Measurements from ENCODE around the gene TTLL1. TPM values are rescaled to one million over a fixed set of nuclear protein-coding genes. Genes with fewer than 3 reads are reported as not detected.

Gene TTLL1
- total RNA-seq, 1 donor from 2014 or later = 6.3 TPM

DNA sequence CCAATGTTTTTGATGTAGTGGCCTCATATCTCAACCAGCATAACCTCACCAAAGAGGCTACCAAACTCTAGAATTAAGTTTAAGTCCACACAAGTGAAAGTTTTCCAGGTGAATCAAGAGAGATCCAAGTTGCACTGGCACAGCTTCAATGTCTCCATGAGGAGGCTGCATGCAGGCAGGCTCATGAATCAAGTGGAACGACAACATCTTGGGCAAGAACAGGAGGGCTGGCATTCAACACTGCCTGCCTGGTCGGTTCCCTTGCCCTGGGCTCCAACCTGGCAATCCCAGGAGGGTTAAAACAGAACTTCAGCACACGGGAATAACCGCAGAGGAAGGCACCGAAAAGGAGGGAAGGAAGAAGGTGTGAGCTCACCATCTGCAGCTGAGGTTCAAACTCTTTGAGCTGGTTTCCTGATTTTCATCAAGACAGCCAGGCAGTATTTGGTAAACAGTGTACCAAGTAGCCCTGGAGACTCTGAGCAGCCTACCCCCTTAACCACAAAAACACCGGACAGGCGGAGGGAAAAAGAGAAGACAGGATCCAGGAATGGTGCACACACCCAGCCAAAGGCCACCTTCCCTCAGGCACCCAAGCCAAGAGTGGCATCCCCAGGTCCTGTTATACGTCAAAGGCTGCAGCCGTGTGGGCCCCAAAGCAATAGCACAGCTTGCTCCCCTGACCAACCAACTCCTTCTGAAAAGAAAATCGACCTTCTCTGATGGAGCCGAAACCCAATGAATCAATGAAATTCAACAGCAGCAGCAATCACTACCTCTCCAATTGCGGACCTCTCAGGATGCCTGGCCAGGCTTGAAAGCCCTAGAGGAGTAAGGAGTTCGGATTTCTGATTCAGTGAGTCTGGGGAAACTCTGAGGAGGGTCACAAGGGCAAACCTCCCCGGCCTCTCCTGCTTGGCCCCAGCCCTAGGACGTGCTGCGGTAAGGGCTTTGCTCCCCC, 75.6 kb downstream of the TTLL1 start:
- H3K4me3 ChIP-seq (ENCODE audit: low read depth, low read length) = peak overlapping the region; percentile 70
- FAIRE-seq (no peak), DNase-seq (ENCODE audit: low read depth) (no peak)
- no peak for TF ChIP-seq CTCF (IDR thresholded peaks at IDR 0.05; ENCODE audit: insufficient read depth, low read length, severe bottlenecking)
- H3K27me3 ChIP-seq (ENCODE audit: control insufficient read depth, insufficient read depth, low read length) = no peaks in the 10 kb centered on the region
- H3K36me3 ChIP-seq (ENCODE audit: control insufficient read depth, insufficient read depth, low read length) = no peaks in the 10 kb centered on the region

- Histone ChIP-seq H3K4me3 (ENCODE audit: low read depth, low read length) (no peak overlapping the region), H3K27me3 (ENCODE audit: control insufficient read depth, insufficient read depth, low read length) (no peaks in the 10 kb centered on the region), H3K36me3 (ENCODE audit: control insufficient read depth, insufficient read depth, low read length) (no peaks in the 10 kb centered on the region)
- DNase-seq (ENCODE audit: low read depth) = no peak
- FAIRE-seq = no peak
- no peak for TF ChIP-seq CTCF (IDR thresholded peaks at IDR 0.05; ENCODE audit: insufficient read depth, low read length, severe bottlenecking)
Measured at GRCh38 chr22:43012390-43012789, 76.8 kb downstream of the TTLL1 start.

DNA sequence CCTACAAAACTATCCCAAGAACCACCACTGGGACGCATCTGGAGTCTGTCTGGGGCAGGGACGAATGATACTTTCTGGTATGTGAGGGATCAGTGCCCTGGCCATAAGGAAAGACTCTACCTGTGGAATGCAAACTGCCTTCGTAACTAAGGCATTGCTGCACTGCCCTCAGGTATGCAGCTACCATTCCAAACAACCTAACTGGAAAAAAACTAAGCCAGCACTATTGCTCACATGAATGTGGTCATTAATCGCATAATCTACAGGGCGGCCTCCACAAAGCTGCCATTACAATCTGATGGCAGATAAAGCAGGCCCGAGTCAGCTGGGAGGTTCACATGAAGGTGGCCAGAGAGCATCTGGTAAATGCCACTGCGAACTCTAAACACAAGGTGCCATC, 78.1 kb downstream of the TTLL1 start:
- DNase-seq (ENCODE audit: low read depth) (no peak), FAIRE-seq (no peak)
- no peaks in the 10 kb centered on the region for H3K27me3 ChIP-seq (ENCODE audit: control insufficient read depth, insufficient read depth, low read length)
- H3K4me3 ChIP-seq (ENCODE audit: low read depth, low read length) = no peak overlapping the region
- no peak for TF ChIP-seq CTCF (IDR thresholded peaks at IDR 0.05; ENCODE audit: insufficient read depth, low read length, severe bottlenecking)
- H3K36me3 ChIP-seq (ENCODE audit: control insufficient read depth, insufficient read depth, low read length) = no peaks in the 10 kb centered on the region

DNA sequence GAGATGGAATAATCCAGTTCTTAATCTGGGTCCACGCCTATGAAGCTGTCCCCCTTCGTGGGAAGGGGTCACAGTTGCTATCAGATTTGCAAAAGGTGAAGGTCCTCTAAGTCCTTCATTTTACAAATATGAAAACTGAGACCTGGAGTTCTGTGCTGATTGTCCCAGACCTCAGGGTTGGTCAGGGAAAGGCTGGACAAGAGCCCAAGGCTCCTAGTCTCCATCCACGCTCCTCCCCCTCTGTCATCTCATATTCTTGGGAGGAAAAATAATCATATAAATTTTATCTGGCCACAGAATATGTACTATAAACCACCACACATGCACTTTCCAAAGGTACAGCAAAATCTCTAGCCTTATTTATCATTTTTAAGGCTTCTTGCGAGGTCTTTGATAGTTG, 79.7 kb downstream of the TTLL1 start:
- DNase-seq (ENCODE audit: low read depth) (no peak), FAIRE-seq (no peak)
- TF ChIP-seq CTCF (IDR thresholded peaks at IDR 0.05; ENCODE audit: insufficient read depth, low read length, severe bottlenecking) = no peak
- H3K36me3 ChIP-seq (ENCODE audit: control insufficient read depth, insufficient read depth, low read length) = no peaks in the 10 kb centered on the region
- H3K27me3 ChIP-seq (ENCODE audit: control insufficient read depth, insufficient read depth, low read length) = no peaks in the 10 kb centered on the region
- no peak overlapping the region for H3K4me3 ChIP-seq (ENCODE audit: low read depth, low read length)

DNA sequence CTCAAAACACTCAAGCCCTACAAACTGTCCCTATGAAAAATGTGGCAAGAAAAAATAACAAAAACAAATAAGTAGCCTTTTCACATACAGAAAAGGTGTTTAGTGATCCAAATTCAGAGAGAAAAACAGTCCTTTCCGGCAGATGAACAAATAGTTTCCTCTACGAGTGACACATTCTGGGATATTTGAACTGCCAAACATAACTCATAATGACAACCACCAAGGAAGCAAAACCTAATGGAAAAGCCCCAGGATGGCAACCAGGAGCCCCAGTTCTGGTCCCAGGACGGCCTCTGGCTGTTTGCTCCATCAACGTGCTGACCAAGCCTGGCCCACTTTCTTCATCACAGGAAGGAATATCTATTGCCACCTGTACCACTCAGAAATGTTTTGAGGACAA, 80.3 kb downstream of the TTLL1 start:
- no peak overlapping the region for H3K4me3 ChIP-seq (ENCODE audit: low read depth, low read length)
- DNase-seq (ENCODE audit: low read depth) = no peak
- no peaks in the 10 kb centered on the region for H3K36me3 ChIP-seq (ENCODE audit: control insufficient read depth, insufficient read depth, low read length)
- no peak for FAIRE-seq
- no peak for TF ChIP-seq CTCF (IDR thresholded peaks at IDR 0.05; ENCODE audit: insufficient read depth, low read length, severe bottlenecking)
- no peaks in the 10 kb centered on the region for H3K27me3 ChIP-seq (ENCODE audit: control insufficient read depth, insufficient read depth, low read length)
